ENCODE measurements around the gene TOGARAM1. TPM values are rescaled to one million over a fixed set of nuclear protein-coding genes. Genes with fewer than 3 reads are reported as not detected.

The TOGARAM1 gene
- polyA plus RNA-seq, 1 of the 3 experiments (the other 2 are of a cell fraction) = 2.1 TPM

DNA sequence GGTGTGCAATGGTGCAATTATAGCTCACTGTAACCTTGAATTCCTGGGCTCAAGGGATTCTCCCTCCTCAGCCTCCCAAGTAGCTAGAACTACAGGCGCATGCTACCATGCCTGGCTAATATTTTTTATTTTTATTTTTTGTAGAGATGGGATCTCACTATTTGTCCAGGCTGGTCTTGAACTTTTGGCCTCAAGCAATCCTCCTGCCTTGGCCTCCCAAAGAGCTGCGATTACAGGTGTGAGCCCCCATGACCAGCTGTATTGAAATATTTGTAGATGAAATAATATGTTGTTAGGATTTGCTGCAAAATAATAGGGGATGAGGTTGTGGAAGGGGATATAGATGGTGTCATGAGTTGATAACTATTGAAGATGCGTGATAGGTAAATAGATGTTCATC is 5.1 kb upstream of the TOGARAM1 start:
- Histone ChIP-seq H2AFZ (ENCODE audit: low read depth) (no peak overlapping the region), H4K20me1 (ENCODE audit: insufficient read depth) (peaks cover 16% of the 10 kb centered on the region; the same call in 1 of the 2 replicates)
- CTCF ChIA-PET = no interaction called here

DNA sequence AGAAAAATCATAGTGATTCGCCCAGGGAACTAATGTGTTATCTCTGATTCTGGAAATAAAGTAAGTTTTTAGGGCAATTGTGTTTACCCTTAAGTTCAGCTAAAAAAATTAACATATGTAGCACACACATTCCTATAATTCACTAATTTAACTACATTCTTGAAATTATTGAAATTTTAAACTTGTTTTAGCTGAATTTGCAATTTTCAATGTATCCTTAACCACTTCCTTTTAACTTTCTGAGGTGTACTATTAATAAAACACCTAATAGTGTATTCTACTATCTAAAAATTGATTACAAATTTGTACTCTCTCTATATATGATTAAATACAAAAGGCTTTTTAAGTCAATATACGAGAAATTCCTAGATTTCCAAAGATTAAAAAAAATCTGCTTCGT is 2.5 kb upstream of the TOGARAM1 start:
- Histone ChIP-seq H3K9me2 (no peaks in the 10 kb centered on the region), H3K79me2 (ENCODE audit: insufficient read depth) (peaks cover 84% of the 10 kb centered on the region), H3F3A (replicated peaks; ENCODE audit: insufficient read depth) (peaks cover 10% of the 10 kb centered on the region), H3K27me3 (ENCODE audit: insufficient read depth) (no peaks in the 10 kb centered on the region), H2AFZ (ENCODE audit: low read depth) (no peak overlapping the region), H3K4me1 (ENCODE audit: control insufficient read depth in 1 of 2, insufficient read depth in 2 of 2, low read depth in 1 of 2, low read length in 1 of 2) (no peaks in the 10 kb centered on the region; a peak in 2 of 4 replicates), H3K4me3 (ENCODE audit: low read depth in 2 of 2, low read length in 1 of 2) (peak overlapping the region; percentile 73 to 84; a peak in 2 of 4 replicates), H4K20me1 (ENCODE audit: insufficient read depth) (peaks cover 26% of the 10 kb centered on the region), H3K36me3 (replicated peaks in 1 of 2; ENCODE audit: control insufficient read depth in 1 of 2, insufficient read depth in 2 of 2, low read length in 1 of 2) (no peaks in the 10 kb centered on the region), H3K4me2 (peak overlapping the region; percentile 73), H3K9ac (peak overlapping the region; percentile 78; the same call in 1 of the 2 replicates), H3K27ac (ENCODE audit: low read depth in 2 of 2, low read length in 1 of 2) (peak overlapping the region in 1 of 2 experiments; percentile 86; a peak in 1 of 4 replicates), H3K9me3 (no peaks in the 10 kb centered on the region)
- TF ChIP-seq, protein P1, sequence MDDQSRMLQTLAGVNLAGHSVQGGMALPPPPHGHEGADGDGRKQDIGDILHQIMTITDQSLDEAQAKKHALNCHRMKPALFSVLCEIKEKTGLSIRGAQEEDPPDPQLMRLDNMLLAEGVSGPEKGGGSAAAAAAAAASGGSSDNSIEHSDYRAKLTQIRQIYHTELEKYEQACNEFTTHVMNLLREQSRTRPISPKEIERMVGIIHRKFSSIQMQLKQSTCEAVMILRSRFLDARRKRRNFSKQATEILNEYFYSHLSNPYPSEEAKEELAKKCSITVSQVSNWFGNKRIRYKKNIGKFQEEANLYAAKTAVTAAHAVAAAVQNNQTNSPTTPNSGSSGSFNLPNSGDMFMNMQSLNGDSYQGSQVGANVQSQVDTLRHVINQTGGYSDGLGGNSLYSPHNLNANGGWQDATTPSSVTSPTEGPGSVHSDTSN (IDR thresholded peaks at IDR 0.05) = no peak
- no peak for TF ChIP-seq CHD2 (IDR thresholded peaks at IDR 0.05; ENCODE audit: low read length, partially characterized antibody)
- no peak for DNase-seq
- ChIA-PET CTCF (no interaction called here), POLR2A (no interaction called here)
- 40% methylated on average over 3 of the region's 3 CpGs for WGBS (ENCODE audit: low lambda C conversion rate)

More for the DNA sequence above, 5.1 kb upstream of the TOGARAM1 start:
- 95% methylated on average over 3 of the region's 3 CpGs for WGBS (ENCODE audit: low lambda C conversion rate)
- Histone ChIP-seq H3K4me2 (no peak overlapping the region), H3K36me3 (replicated peaks in 1 of 2; ENCODE audit: control insufficient read depth in 1 of 2, insufficient read depth in 2 of 2, low read length in 1 of 2) (no peaks in the 10 kb centered on the region), H3K9me2 (no peaks in the 10 kb centered on the region), H3K4me1 (ENCODE audit: control insufficient read depth in 1 of 2, insufficient read depth in 2 of 2, low read depth in 1 of 2, low read length in 1 of 2) (no peaks in the 10 kb centered on the region; a peak in 2 of 4 replicates), H3K27me3 (ENCODE audit: insufficient read depth) (no peaks in the 10 kb centered on the region), H3K79me2 (ENCODE audit: insufficient read depth) (peaks cover 65% of the 10 kb centered on the region), H3K9me3 (no peaks in the 10 kb centered on the region), H3K9ac (no peak overlapping the region), H3K27ac (ENCODE audit: low read depth in 2 of 2, low read length in 1 of 2) (no peak overlapping the region), H3K4me3 (ENCODE audit: low read depth in 2 of 2, low read length in 1 of 2) (no peak overlapping the region), H3F3A (replicated peaks; ENCODE audit: insufficient read depth) (peaks cover 10% of the 10 kb centered on the region)
- TF ChIP-seq RFX5 (IDR thresholded peaks at IDR 0.05; ENCODE audit: low read length) = no peak
- TF ChIP-seq, protein P2, sequence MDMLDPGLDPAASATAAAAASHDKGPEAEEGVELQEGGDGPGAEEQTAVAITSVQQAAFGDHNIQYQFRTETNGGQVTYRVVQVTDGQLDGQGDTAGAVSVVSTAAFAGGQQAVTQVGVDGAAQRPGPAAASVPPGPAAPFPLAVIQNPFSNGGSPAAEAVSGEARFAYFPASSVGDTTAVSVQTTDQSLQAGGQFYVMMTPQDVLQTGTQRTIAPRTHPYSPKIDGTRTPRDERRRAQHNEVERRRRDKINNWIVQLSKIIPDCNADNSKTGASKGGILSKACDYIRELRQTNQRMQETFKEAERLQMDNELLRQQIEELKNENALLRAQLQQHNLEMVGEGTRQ (IDR thresholded peaks at IDR 0.05; ENCODE audit: borderline replicate concordance, low read depth, low read length) = no peak
- TF ChIP-seq, protein P3, sequence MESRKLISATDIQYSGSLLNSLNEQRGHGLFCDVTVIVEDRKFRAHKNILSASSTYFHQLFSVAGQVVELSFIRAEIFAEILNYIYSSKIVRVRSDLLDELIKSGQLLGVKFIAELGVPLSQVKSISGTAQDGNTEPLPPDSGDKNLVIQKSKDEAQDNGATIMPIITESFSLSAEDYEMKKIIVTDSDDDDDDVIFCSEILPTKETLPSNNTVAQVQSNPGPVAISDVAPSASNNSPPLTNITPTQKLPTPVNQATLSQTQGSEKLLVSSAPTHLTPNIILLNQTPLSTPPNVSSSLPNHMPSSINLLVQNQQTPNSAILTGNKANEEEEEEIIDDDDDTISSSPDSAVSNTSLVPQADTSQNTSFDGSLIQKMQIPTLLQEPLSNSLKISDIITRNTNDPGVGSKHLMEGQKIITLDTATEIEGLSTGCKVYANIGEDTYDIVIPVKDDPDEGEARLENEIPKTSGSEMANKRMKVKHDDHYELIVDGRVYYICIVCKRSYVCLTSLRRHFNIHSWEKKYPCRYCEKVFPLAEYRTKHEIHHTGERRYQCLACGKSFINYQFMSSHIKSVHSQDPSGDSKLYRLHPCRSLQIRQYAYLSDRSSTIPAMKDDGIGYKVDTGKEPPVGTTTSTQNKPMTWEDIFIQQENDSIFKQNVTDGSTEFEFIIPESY (IDR thresholded peaks at IDR 0.05; ENCODE audit: borderline replicate concordance, low read depth) = no peak
- TF ChIP-seq ELF1 (IDR thresholded peaks at IDR 0.05) = no peak
- no peak for TF ChIP-seq YY1 (IDR thresholded peaks at IDR 0.05; ENCODE audit: low read depth)
- no peak for TF ChIP-seq TEAD4 (IDR thresholded peaks at IDR 0.05; ENCODE audit: borderline replicate concordance, insufficient read depth)
- TF ChIP-seq EZH2phosphoT487 (IDR thresholded peaks at IDR 0.05; ENCODE audit: borderline replicate concordance, low read depth) = no peak
- TF ChIP-seq, protein P4, sequence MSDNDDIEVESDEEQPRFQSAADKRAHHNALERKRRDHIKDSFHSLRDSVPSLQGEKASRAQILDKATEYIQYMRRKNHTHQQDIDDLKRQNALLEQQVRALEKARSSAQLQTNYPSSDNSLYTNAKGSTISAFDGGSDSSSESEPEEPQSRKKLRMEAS (IDR thresholded peaks at IDR 0.05; ENCODE audit: low read depth) = no peak
- no peak for TF ChIP-seq RAD21 (IDR thresholded peaks at IDR 0.05; ENCODE audit: low read length)
- no peak for TF ChIP-seq TCF12 (IDR thresholded peaks at IDR 0.05)
- TF ChIP-seq POLR2AphosphoS5 (IDR thresholded peaks at IDR 0.05; ENCODE audit: low read depth, low read length) = no peak
- no peak for TF ChIP-seq GABPA (IDR thresholded peaks at IDR 0.05; ENCODE audit: low read depth)
- no peak for TF ChIP-seq SMC3 (IDR thresholded peaks at IDR 0.05; ENCODE audit: low read depth, low read length)
- TF ChIP-seq EP300 (IDR thresholded peaks at IDR 0.05; ENCODE audit: borderline replicate concordance in 1 of 2, low read depth in 1 of 2, low read length in 1 of 2) = no peak
- POLR2A ChIA-PET = no interaction called here
- DNase-seq = no peak
